CD4-positive, alpha-beta T cell (primary cell): ENCODE results near the gene SFMBT2. TPM values are rescaled to one million over a fixed set of nuclear protein-coding genes. Genes with fewer than 3 reads are reported as not detected.
"Not testable (repeated sequence)": the region's sequence is repeated elsewhere in the genome, so short reads cannot be mapped to it uniquely, and the experiment has no call there.

Source experiments
- ATAC-seq: fragments of 200-7000 bp; cut with Tn5 transposase; one replicate; pipeline ENCODE4 v1.10.0; 2022; ENCODE audit warnings: mild to moderate bottlenecking; ENCODE audit not compliant: poor library complexity
- CTCF ChIA-PET: fragments of 350-600 bp; sonication (Branson Sonifier 250); formaldehyde crosslinking; loops from one replicate; lab custom pipeline; 2021; ENCODE audit warnings: antibody characterized with exemption, inconsistent platforms; lab: Charles Lee
- POLR2A ChIA-PET: fragments of 350-600 bp; sonication (Branson Sonifier 250); formaldehyde crosslinking; loops from one replicate; lab custom pipeline; 2021; ENCODE audit warnings: antibody characterized with exemption, inconsistent platforms; lab: Charles Lee
- DNase-seq, 14 experiments: peaks; one replicate each; pipeline ENCODE4 v3.0.0-alpha.2; 2013 to 2020; ENCODE audit warnings: mixed read lengths in 2 of 14
- H3K27ac ChIP-seq, 2 donors: one replicate each; pipeline versions ENCODE4 v1.5.1 to v1.7.0; 2013; ENCODE audit warnings: low read length in 2 of 2, low read depth in 1 of 2, mild to moderate bottlenecking in 1 of 2
- H3K27me3 ChIP-seq, 2 experiments: 1 replicate in 1 of 2; 2 replicates in 1 of 2; pipeline versions ENCODE4 v1.6.1 to v1.7.0; 2013; ENCODE audit warnings: low read length in 2 of 2, control low read depth in 1 of 2, mild to moderate bottlenecking in 1 of 2, moderate library complexity in 1 of 2; ENCODE audit not compliant: insufficient read depth in 2 of 2, control insufficient read depth in 1 of 2
- H3K36me3 ChIP-seq: one replicate; pipeline ENCODE4 v1.6.1; 2013; ENCODE audit warnings: low read length, control low read depth; ENCODE audit not compliant: insufficient read depth
- H3K4me1 ChIP-seq: one replicate; pipeline ENCODE4 v1.6.1; 2013; ENCODE audit warnings: low read length, control low read depth; ENCODE audit not compliant: insufficient read depth
- H3K4me3 ChIP-seq: one replicate; pipeline ENCODE4 v1.5.1; 2013; ENCODE audit warnings: mild to moderate bottlenecking, low read length, moderate library complexity
- H3K9me3 ChIP-seq, 2 experiments: 1 replicate in 1 of 2; 2 replicates in 1 of 2; pipeline versions ENCODE4 v1.6.1 to v1.7.0; 2013; ENCODE audit warnings: low read length in 2 of 2, mild to moderate bottlenecking in 2 of 2, control low read depth in 1 of 2, moderate library complexity in 1 of 2; ENCODE audit not compliant: control insufficient read depth in 1 of 2, insufficient read depth in 1 of 2
- H3K27ac Mint-ChIP-seq: one replicate; pipeline ENCODE4 v1.8.0; 2020; ENCODE audit warnings: mixed read lengths
- H3K27me3 Mint-ChIP-seq: one replicate; pipeline ENCODE4 v1.8.0; 2021; ENCODE audit warnings: mixed read lengths
- H3K36me3 Mint-ChIP-seq: one replicate; pipeline ENCODE4 v1.8.0; 2021; ENCODE audit warnings: low read depth, mixed read lengths
- H3K4me1 Mint-ChIP-seq: one replicate; pipeline ENCODE4 v1.8.0; 2021; ENCODE audit warnings: low read depth, mixed read lengths
- H3K4me3 Mint-ChIP-seq: one replicate; pipeline ENCODE4 v1.8.0; 2020; ENCODE audit warnings: mild to moderate bottlenecking, mixed read lengths
- H3K9me3 Mint-ChIP-seq: one replicate; pipeline ENCODE4 v1.8.0; 2020; ENCODE audit warnings: mixed read lengths
- intact Hi-C, 2 experiments: fragments of 100-400 bp; cut with DNase I in 1 of 2; cut with micrococcal nuclease in 1 of 2; formaldehyde crosslinking; loops; one replicate each; pipeline versions ENCODE4 v1.15.1 to v1.9.0; 2023 to 2025; cut with DNase I, micrococcal nuclease
- total RNA-seq, 174 experiments: library from RNA in 2 of 174; stranded (reverse) in 2 of 174; gene quantifications; one replicate each; pipeline ENCODE4 v1.2.3 and lab custom pipeline; 2021 to 2026
- TF ChIP-seq, protein P1 (sequence below): fragments of 200-600 bp; IDR thresholded peaks from one replicate; pipeline ENCODE4 v1.8.0; 2022; ENCODE audit warnings: antibody characterized with exemption, mild to moderate bottlenecking

The SFMBT2 gene
- total RNA-seq, 2 experiments from 2014 or later: 41.0 to 42.0 TPM

DNA sequence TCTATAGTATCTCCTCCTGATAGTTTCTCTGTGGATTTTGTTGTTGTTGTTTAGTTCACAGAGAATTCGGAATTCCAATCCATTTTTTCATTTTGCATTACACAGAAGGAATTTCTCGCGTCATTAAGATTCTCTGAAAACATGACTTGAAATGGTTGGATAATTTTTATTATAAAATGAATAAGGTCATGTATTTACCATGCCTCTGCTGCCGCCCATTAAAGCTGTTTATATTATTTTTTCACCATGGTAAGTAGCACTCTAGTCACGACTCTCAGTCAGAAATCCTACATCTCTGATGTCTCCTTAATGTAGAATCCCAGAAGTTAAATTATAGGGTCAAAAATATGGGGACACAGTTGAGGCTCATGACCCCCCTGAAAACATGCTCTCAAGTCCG, 19.1 kb downstream of the SFMBT2 start:
- Mint-ChIP-seq H3K36me3 (no peaks in the 10 kb centered on the region), H3K4me1 (peaks cover 79% of the 10 kb centered on the region), H3K27ac (peak overlapping the region; percentile 89), H3K9me3 (no peaks in the 10 kb centered on the region), H3K27me3 (no peaks in the 10 kb centered on the region), H3K4me3 (no peak overlapping the region)
- H3K27me3 ChIP-seq: no peaks in the 10 kb centered on the region
- DNase-seq (no peak), ATAC-seq (no peak)
- no peak overlapping the region for H3K27ac ChIP-seq
- H3K4me1 ChIP-seq: peaks cover 21% of the 10 kb centered on the region
- H3K4me3 ChIP-seq: no peak overlapping the region
- ChIA-PET POLR2A (interaction anchor here (1.0 kb wide), 1 partner anchor 19 kb away, joined by 3 read pairs; the partner anchor contains the start of gene SFMBT2), CTCF (no interaction called here)
- TF ChIP-seq, protein P1, sequence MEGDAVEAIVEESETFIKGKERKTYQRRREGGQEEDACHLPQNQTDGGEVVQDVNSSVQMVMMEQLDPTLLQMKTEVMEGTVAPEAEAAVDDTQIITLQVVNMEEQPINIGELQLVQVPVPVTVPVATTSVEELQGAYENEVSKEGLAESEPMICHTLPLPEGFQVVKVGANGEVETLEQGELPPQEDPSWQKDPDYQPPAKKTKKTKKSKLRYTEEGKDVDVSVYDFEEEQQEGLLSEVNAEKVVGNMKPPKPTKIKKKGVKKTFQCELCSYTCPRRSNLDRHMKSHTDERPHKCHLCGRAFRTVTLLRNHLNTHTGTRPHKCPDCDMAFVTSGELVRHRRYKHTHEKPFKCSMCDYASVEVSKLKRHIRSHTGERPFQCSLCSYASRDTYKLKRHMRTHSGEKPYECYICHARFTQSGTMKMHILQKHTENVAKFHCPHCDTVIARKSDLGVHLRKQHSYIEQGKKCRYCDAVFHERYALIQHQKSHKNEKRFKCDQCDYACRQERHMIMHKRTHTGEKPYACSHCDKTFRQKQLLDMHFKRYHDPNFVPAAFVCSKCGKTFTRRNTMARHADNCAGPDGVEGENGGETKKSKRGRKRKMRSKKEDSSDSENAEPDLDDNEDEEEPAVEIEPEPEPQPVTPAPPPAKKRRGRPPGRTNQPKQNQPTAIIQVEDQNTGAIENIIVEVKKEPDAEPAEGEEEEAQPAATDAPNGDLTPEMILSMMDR: no peak
- intact Hi-C loops: no loop called here
- H3K9me3 ChIP-seq: no peaks in the 10 kb centered on the region
- H3K36me3 ChIP-seq: no peaks in the 10 kb centered on the region

DNA sequence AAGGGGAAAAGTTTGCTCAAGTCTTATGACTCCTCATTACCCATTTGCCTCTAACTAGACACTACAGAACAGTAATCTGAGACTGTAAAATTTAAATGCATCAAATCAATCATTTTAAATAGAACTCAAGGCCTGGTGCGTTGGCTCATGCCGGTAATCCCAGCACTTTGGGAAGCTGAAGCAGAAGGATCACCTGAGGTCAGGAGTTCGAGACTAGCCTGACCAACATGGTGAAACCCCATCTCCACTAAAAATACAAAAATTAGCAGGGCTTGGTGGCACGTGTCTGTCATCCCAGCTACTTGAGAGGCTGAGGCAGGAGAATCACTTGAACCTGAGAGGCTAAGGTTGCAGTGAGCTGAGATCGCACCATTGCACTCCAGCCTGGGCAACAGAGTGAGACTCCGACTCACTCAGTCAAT, 20.1 kb downstream of the SFMBT2 start:
- ATAC-seq, H3K9me3 ChIP-seq, CTCF ChIA-PET, H3K36me3 ChIP-seq, intact Hi-C loops, H3K27me3 Mint-ChIP-seq, H3K36me3 Mint-ChIP-seq, DNase-seq, H3K4me3 ChIP-seq, H3K27ac ChIP-seq, H3K4me3 Mint-ChIP-seq, H3K27me3 ChIP-seq, H3K9me3 Mint-ChIP-seq: not testable (repeated sequence)
- Mint-ChIP-seq H3K27ac (peak overlapping the region; percentile 89), H3K4me1 (peaks cover 79% of the 10 kb centered on the region)
- POLR2A ChIA-PET: interaction anchor here (0.8 to 1.6 kb wide), 2 partner anchors 9 to 21 kb away, joined by 3 to 4 read pairs; no protein-coding TSS in a partner anchor
- peaks cover 25% of the 10 kb centered on the region for H3K4me1 ChIP-seq

DNA sequence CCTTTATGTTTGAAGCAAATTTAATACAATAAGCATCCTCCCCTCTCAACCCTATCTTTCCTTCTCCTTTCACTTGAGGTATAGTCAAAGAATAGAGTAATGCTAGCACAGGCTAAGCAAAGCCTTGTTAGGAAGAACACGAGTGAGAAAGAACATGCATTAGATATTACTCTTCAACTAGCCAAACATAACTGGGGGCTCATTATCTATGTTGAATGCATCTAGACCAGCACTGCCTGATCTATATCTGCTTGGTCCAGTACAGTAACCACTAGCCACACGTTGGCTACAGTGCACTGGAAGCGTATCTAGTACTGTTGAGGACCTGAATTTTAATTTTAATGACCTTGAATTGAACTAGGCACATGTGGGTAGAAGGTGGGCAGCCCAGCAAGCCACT, 21.0 kb downstream of the SFMBT2 start:
- no peak for ATAC-seq
- intact Hi-C loops: loop anchor here in 1 of 2 experiments (2.0 kb wide), 1 partner anchor 19 kb away; no protein-coding TSS in a partner anchor
- Mint-ChIP-seq H3K4me1 (peaks cover 80% of the 10 kb centered on the region), H3K9me3 (no peaks in the 10 kb centered on the region), H3K36me3 (no peaks in the 10 kb centered on the region), H3K27ac (peak overlapping the region; percentile 89), H3K27me3 (no peaks in the 10 kb centered on the region), H3K4me3 (peak overlapping the region; percentile 53)
- TF ChIP-seq, protein P1: no peak
- Histone ChIP-seq H3K27me3 (no peaks in the 10 kb centered on the region), H3K4me3 (no peak overlapping the region), H3K36me3 (no peaks in the 10 kb centered on the region), H3K4me1 (peaks cover 29% of the 10 kb centered on the region), H3K9me3 (no peaks in the 10 kb centered on the region), H3K27ac (no peak overlapping the region)
- CTCF ChIA-PET: no interaction called here
- DNase-seq: no peak
- POLR2A ChIA-PET: interaction anchor here (0.8 to 1.6 kb wide), 6 partner anchors 10 to 197 kb away, joined by 3 to 6 read pairs (median 4); no protein-coding TSS in a partner anchor
